Muscle layer of colon (tissue), 2 donors: ENCODE measurements around the gene DOCK1.

Experiments used
- H3K27ac ChIP-seq: one replicate; pipeline ENCODE4 v1.7.0; 2013; ENCODE audit warnings: low read depth, mild to moderate bottlenecking, low read length, moderate library complexity
- H3K27me3 ChIP-seq, 2 donors: one replicate each; pipeline ENCODE4 v1.7.0; 2013; ENCODE audit warnings: low read length in 2 of 2, mild to moderate bottlenecking in 2 of 2; ENCODE audit not compliant: insufficient read depth in 2 of 2, control insufficient read depth in 1 of 2
- H3K36me3 ChIP-seq: one replicate; pipeline ENCODE4 v1.7.0; 2013; ENCODE audit warnings: mild to moderate bottlenecking, low read length; ENCODE audit not compliant: insufficient read depth
- H3K4me1 ChIP-seq: one replicate; pipeline ENCODE4 v1.7.0; 2013; ENCODE audit warnings: mild to moderate bottlenecking, low read length; ENCODE audit not compliant: insufficient read depth
- H3K4me3 ChIP-seq, 2 donors: one replicate each; pipeline ENCODE4 v1.7.0; 2013; ENCODE audit warnings: low read length in 2 of 2, low read depth in 1 of 2, mild to moderate bottlenecking in 1 of 2, moderate library complexity in 1 of 2
- H3K9ac ChIP-seq: one replicate; pipeline ENCODE4 v1.7.0; 2013; ENCODE audit warnings: low read length
- H3K9me3 ChIP-seq: one replicate; pipeline ENCODE4 v1.7.0; 2013; ENCODE audit warnings: mild to moderate bottlenecking, low read length
- donor health status: abdominal sarcoma.
- donor health status: Adenocarcinoma of cecum.

Gene DOCK1

DNA sequence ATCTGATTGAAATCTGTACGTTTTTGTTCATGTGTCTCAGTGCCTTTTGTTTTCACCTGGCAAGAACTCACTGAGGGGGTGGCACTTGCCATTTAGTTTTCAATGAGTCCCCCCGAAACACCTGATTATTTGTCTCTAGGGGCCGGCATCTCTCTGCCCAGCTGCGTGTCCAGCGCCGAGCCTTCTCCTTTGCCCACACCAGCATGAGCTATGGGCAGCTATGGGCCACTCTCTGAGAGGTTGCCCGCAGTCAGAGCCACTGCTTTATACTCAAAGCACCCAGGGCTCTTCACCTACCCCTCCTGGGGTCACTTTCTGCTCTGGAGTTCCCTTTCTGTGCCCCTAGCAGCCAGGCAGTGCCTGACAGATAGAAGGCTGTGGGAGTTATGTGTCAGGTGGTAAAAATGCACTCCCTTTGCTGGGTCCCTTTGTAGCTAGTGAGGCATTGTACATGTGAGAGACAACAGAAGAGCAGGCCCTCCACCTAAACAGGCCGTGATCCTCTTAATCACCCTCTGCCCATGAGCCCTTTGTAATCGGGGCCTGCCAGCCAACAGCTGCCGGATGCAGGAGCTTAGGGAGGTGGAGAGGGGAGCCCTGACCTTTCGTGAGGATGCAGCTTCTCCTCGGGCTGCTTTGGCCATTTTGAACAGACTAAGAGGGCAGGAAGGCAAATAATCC lies 510.8 kb downstream of the DOCK1 start:
- H3K4me1 ChIP-seq: no peaks in the 10 kb centered on the region
- H3K9me3 ChIP-seq: no peaks in the 10 kb centered on the region
- no peak overlapping the region for H3K9ac ChIP-seq
- H3K27ac ChIP-seq: no peak overlapping the region
- no peak overlapping the region for H3K4me3 ChIP-seq
- H3K36me3 ChIP-seq: peaks cover 26% of the 10 kb centered on the region
- no peaks in the 10 kb centered on the region for H3K27me3 ChIP-seq

DNA sequence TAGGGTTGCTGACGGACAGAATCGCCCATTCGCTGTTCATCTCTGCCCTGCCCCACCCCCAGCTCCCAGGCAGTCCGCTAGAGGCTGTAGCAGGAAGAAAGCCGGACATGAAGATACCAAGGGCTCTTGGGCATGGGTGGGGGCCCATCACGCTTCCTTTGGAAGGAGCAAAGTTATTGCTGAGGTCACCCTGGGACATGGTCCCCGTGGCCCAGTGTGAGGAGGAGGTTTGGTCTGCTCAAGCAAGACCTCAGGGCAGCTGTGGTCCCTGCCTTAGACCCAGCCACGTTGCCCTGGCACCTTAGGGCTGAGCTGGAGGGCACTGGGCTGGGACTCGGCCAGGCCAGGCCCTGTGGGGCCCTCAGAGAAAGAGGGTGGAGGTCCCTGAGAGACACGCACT lies 511.8 kb downstream of the DOCK1 start:
- H3K9ac ChIP-seq: no peak overlapping the region
- no peak overlapping the region for H3K27ac ChIP-seq
- peaks cover 23% of the 10 kb centered on the region for H3K36me3 ChIP-seq
- H3K27me3 ChIP-seq: no peaks in the 10 kb centered on the region
- H3K4me3 ChIP-seq: no peak overlapping the region
- H3K4me1 ChIP-seq: no peaks in the 10 kb centered on the region
- H3K9me3 ChIP-seq: no peaks in the 10 kb centered on the region

DNA sequence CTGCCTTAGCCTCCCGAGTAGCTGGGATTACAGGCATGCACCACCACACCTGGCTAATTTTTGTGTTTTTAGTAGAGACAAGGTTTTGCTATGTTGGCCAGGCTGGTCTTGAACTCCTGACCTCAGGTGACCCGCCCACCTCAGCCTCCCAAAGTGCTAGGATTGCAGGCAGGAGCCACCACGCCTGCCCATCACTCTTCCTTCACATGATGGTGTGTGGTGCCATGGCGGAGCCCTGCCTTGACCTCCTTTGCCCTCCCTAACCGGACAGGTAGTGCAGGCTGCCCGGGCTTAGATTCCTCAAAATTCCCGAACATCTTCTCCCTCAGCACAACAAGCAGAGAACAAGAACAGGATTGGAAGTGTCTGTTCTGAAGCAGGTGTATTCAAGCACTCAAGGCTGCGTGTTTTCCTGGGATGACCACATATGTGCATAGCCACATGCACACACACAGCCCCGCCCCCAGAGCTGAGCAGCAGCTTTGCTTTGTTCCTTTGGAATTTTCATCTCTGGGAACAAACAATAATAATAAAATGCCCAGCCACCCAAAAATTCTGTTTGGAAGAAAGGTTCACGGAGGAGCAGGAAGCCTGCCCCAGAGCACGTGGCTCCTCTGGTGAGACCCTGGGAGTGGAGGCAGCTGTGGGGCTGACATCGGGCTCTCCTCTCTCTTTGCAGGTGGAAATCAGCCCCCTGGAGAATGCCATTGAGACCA lies 512.6 kb downstream of the DOCK1 start:
- H3K36me3 ChIP-seq: peaks cover 23% of the 10 kb centered on the region
- no peak overlapping the region for H3K4me3 ChIP-seq
- no peaks in the 10 kb centered on the region for H3K4me1 ChIP-seq

DNA sequence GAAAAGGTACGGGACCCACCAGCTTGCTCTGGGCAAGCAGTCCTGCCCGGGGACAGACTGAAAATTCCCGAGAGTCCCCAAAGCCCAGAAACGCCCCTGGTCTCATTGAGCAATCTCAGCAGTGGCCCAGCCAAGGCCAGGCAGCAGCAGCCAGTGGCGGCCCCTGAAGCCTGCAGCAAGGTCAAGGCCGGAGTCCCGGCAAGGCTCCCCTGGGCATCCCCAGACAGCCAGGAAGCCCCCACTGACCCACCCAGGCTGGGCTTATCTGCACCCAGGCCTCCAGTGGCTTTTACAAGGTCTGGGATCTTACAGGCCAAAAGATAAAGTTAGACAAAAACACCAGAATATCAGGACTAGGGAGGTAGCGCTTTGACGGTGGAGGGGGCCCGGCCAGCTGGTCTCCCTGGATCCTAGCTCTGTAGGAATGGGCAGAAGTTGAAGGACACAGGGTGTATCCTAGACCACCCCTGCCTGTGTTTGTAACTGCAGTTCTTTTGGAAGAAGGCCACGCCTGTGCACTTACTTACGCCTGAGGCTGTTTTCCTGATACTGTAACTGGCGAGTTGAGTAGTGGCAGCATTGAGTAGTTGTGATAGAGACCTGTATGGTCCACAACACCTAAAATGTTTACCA lies 513.4 kb downstream of the DOCK1 start:
- H3K27ac ChIP-seq: no peak overlapping the region
- H3K4me3 ChIP-seq: no peak overlapping the region
- H3K27me3 ChIP-seq: no peaks in the 10 kb centered on the region
- no peaks in the 10 kb centered on the region for H3K9me3 ChIP-seq
- no peak overlapping the region for H3K9ac ChIP-seq
- H3K36me3 ChIP-seq: peaks cover 23% of the 10 kb centered on the region
- no peaks in the 10 kb centered on the region for H3K4me1 ChIP-seq

More for the DNA sequence above, 512.6 kb downstream of the DOCK1 start:
- Histone ChIP-seq H3K27ac (no peak overlapping the region), H3K9me3 (no peaks in the 10 kb centered on the region), H3K9ac (no peak overlapping the region), H3K27me3 (no peaks in the 10 kb centered on the region)

DNA sequence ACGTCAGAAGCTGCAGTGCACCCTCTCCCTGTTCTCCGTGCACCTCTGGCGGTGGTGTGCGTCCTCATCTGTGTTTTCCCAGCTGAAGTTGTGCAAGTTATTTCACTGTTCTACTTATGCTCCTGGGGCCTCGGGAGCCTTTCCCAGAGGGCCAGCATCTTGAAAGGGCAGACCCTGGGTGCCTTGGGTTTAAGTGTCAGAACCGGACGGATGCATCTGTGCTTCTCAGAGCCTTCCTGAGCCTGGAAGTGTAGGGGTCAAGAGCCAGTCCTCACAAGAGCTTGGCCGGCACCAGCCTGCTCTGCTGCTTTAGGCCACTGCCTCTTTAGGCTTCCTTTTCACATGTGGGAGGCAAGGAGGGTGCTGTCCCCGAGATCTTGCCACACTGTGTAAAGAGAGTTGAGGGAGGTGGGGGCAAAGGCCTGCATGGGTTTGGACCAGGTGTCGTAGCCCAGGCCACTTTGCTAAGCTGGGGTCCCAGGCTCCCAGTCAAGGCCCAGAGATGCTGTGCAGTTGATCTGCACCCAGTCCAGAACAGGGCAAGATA lies 515.0 kb downstream of the DOCK1 start:
- Histone ChIP-seq H3K36me3 (peaks cover 23% of the 10 kb centered on the region), H3K4me1 (no peaks in the 10 kb centered on the region), H3K9me3 (no peaks in the 10 kb centered on the region), H3K4me3 (no peak overlapping the region), H3K27me3 (no peaks in the 10 kb centered on the region), H3K9ac (no peak overlapping the region), H3K27ac (no peak overlapping the region)

DNA sequence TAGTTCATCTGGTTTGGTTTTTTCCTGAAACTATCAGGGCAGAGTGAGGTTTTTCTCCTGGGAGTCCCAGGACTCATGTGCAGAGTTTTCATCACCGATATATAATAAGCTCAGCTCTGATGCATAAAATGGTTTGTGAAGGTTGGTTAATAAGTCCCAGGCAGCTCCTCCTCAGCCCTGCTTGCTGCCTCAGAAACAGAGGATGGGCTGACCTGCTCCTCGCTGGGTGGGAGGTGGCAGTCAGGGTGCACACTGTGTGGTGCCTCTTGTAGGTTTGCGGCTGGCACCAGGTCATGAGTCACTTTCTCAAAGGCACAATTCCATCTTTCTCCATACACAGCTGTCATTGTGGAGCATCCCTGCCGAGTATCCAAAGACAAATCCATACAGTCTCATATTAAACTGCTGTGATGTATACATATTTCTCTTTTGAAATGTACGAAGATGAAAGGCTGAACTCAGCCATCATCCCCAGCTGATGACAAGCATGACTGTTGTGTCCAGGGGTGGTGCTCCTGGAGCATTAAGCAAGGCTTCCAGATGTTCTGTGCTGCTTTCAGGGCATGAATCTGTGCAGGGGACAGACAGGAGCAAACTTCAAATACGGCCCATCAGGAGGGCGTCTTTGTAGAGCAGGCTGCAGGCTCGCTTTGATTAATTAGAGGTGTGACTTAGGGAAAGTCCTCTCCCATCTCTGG lies 518.1 kb downstream of the DOCK1 start:
- Histone ChIP-seq H3K4me3 (no peak overlapping the region), H3K9me3 (no peaks in the 10 kb centered on the region), H3K4me1 (no peaks in the 10 kb centered on the region), H3K36me3 (peaks cover 47% of the 10 kb centered on the region), H3K27ac (no peak overlapping the region), H3K9ac (no peak overlapping the region), H3K27me3 (no peaks in the 10 kb centered on the region)

DNA sequence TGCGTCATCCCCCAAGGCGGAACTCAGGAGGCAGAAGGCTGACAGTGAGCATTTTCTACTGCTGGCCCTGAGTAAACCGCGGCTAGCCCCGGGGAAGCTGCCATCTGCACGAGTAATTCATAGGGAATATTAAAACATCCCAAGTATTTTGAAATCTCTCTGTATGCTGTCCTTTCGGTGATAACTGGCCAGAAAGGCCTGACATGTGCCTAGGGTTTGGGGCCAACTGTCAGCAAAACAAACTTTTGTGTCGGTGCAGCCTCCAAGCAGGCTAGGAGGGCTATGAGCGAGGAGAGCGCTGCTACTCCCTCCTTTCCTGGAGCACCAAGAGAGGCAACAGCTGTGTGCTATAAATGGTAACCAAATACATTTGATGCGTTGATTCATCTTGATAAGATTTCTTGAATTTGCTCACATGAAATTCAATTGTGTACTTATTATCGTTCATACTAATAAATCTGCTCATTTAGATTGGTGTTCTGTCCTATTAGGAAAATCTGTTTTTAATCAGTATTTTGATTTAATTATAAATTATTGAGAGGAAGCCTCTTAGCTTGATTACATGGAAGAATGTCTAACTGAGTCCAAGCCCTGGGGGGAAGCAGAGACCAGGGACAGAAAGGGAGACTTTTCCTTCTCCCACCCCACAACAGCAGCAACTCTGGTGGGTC lies 519.5 kb downstream of the DOCK1 start:
- Histone ChIP-seq H3K27ac (no peak overlapping the region), H3K9ac (no peak overlapping the region), H3K27me3 (no peaks in the 10 kb centered on the region), H3K36me3 (peaks cover 33% of the 10 kb centered on the region), H3K4me1 (no peaks in the 10 kb centered on the region), H3K4me3 (no peak overlapping the region), H3K9me3 (no peaks in the 10 kb centered on the region)

DNA sequence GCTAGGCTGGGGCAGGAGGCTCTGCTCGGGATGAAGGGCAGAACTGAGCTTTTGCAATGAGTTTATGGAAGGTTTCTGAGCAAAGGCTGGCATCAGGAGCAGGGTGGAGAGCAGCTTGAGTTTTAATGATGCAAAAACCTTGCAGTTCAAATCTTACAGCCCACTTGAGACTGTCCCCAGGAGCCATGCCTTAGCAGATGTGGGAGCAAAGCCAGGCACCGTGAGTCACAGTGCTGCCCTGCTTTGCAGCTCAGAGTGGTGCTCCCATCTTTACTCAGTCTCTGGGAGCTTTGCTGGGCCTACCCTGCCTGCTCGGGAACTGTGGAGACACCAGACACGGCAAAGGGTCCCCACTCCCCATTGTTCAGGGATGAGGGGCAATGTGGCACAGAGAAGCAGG lies 521.5 kb downstream of the DOCK1 start:
- Histone ChIP-seq H3K4me1 (no peaks in the 10 kb centered on the region), H3K9ac (no peak overlapping the region), H3K27me3 (no peaks in the 10 kb centered on the region), H3K9me3 (no peaks in the 10 kb centered on the region), H3K36me3 (peaks cover 29% of the 10 kb centered on the region), H3K4me3 (no peak overlapping the region), H3K27ac (no peak overlapping the region)

DNA sequence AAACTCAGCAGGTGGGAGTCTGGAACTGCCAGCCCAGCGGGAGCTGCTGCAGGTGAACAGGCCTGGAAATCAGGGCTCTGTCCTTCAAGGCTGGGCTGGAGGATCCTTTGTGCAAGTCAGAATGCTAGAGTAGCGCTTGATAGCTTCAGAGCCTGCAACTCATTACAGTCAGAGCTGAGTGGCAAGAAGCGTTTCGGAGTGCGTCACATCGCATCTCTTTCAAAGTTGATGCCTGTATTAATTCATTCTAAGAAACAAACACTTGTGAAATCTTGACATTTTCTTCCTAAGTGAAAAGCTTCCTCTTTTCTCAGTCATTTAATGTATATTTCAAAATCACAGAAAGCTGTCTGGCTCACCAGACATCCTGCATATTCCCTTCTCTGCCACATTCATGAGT lies 522.7 kb downstream of the DOCK1 start:
- Histone ChIP-seq H3K36me3 (peaks cover 29% of the 10 kb centered on the region), H3K27me3 (no peaks in the 10 kb centered on the region), H3K9ac (no peak overlapping the region), H3K9me3 (no peaks in the 10 kb centered on the region), H3K4me3 (no peak overlapping the region), H3K27ac (no peak overlapping the region), H3K4me1 (no peaks in the 10 kb centered on the region)

DNA sequence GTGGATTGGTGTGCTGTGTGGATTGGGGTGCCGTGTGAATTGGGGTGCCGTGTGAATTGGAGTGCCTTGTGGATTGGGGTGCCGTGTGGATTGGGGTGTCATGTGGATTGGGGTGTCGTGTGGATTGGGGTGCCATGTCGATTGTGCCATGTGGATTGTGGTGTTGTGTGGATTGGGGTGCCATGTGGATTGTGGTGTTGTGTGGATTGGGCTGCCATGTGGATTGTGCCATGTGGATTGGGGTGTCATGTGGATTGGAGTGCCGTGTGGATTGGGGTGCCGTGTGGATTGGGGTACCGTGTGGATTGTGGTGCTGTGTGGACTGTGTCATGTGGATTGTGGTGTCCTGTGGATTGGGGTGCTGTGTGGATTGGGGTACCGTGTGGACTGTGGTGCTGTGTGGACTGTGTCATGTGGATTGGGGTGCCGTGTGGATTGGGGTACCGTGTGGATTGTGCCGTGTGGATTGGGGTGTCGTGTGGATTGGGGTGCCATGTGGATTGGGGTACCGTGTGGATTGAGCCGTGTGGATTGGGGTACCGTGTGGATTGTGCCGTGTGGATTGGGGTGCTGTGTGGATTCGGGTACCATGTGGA lies 523.3 kb downstream of the DOCK1 start:
- Histone ChIP-seq H3K9me3 (no peaks in the 10 kb centered on the region), H3K4me1 (no peaks in the 10 kb centered on the region), H3K9ac (no peak overlapping the region), H3K4me3 (no peak overlapping the region), H3K27ac (no peak overlapping the region), H3K36me3 (peaks cover 29% of the 10 kb centered on the region), H3K27me3 (no peaks in the 10 kb centered on the region)
